ENCODE data around the gene UACA. TPM values are rescaled to one million over a fixed set of nuclear protein-coding genes. Genes with fewer than 3 reads are reported as not detected.

The UACA gene
- total RNA-seq, 2 donors from 2014 or later = 49.7 to 67.1 TPM

DNA sequence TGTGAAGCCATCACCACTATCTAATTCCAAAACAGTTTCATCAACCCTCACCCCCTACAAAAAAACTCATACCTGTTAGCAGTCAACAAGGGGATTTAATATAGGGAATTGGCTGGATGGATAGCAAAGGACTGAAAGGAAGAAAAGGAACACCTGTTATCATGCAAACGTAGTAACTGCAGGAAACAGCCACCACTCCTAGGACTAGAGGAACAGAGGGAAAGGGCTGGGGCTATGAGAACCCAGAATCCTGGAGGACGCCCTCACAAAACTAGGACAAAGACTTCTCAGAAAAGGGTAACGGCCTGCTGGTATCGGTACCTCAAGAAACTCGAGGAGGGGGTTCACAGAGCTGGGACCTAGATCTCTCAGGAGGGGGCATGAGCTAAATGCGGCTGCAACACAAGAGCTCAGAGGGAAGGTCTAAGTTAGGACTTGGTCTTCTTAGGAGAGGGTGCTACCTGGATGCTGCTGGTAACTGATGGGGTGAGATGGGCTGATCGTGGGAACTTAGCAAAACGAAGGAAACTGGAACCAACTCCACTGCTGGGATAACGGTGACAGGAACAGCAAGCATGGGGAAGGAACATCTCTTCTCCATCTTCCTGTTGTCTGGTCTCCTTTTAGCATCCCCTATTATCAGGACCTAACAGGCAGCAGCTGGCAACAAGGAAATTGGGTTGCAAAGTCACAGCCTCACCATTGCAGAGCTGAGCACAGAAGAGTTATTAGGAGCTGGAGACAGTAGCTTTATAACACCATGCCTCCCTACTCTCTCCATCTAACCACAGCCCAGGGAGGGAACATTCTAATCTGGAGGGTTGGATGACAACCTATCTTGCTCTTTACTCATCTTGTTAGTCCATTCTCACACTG is 147.7 kb downstream of the UACA start:
- no peaks in the 10 kb centered on the region for H3K36me3 ChIP-seq (ENCODE audit: control insufficient read depth, insufficient read depth, low read length)
- no peaks in the 10 kb centered on the region for H3K9me3 ChIP-seq (ENCODE audit: control insufficient read depth, low read length)
- Mint-ChIP-seq H3K4me1 (peaks cover 7% of the 10 kb centered on the region), H3K4me3 (no peak overlapping the region), H3K27me3 (ENCODE audit: insufficient read depth) (no peaks in the 10 kb centered on the region), H3K27ac (no peak overlapping the region), H3K9me3 (peaks cover 7% of the 10 kb centered on the region), H3K36me3 (ENCODE audit: low read depth) (no peaks in the 10 kb centered on the region)
- DNase-seq = no peak
- TF ChIP-seq, protein P1, sequence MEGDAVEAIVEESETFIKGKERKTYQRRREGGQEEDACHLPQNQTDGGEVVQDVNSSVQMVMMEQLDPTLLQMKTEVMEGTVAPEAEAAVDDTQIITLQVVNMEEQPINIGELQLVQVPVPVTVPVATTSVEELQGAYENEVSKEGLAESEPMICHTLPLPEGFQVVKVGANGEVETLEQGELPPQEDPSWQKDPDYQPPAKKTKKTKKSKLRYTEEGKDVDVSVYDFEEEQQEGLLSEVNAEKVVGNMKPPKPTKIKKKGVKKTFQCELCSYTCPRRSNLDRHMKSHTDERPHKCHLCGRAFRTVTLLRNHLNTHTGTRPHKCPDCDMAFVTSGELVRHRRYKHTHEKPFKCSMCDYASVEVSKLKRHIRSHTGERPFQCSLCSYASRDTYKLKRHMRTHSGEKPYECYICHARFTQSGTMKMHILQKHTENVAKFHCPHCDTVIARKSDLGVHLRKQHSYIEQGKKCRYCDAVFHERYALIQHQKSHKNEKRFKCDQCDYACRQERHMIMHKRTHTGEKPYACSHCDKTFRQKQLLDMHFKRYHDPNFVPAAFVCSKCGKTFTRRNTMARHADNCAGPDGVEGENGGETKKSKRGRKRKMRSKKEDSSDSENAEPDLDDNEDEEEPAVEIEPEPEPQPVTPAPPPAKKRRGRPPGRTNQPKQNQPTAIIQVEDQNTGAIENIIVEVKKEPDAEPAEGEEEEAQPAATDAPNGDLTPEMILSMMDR (conservative IDR thresholded peaks at IDR 0.05) = no peak
- H3K4me1 ChIP-seq (ENCODE audit: control insufficient read depth, insufficient read depth, low read length) = no peaks in the 10 kb centered on the region
- 86 to 87% methylated on average over 8 to 9 of the region's 9 CpGs for WGBS, 2 experiments (ENCODE audit: insufficient coverage in 1 of 2, insufficient read length in 1 of 2)
- no peak overlapping the region for H3K27ac ChIP-seq (ENCODE audit: low read depth, low read length)
- no peak overlapping the region for H3K9ac ChIP-seq (ENCODE audit: extremely low read depth, low read length, poor library complexity, severe bottlenecking)
- H3K27me3 ChIP-seq (ENCODE audit: control insufficient read depth, insufficient read depth, low read length, poor library complexity, severe bottlenecking) = no peaks in the 10 kb centered on the region
- no peak overlapping the region for H3K4me3 ChIP-seq (ENCODE audit: low read length)

DNA sequence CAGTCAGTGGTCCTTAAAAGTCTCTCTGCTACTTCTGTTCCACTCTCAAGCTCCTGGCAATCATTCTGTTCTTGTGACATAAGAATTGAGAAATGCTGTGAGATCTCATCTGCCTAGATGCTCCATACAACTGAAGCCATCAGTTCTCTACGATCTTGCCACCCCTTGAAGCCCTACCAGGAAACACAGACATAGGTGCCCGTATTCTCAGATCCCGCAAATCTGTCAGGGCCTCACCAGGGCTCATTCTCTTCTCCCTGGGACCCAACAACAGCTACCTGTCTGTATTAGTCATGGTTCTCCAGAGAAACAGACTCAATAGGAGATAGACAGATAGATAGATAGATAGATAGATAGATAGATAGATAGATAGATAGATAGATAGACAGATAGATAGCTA is 149.1 kb downstream of the UACA start:
- Histone ChIP-seq H3K27ac (ENCODE audit: low read depth, low read length) (no peak overlapping the region), H3K4me3 (ENCODE audit: low read length) (no peak overlapping the region), H3K27me3 (ENCODE audit: control insufficient read depth, insufficient read depth, low read length, poor library complexity, severe bottlenecking) (no peaks in the 10 kb centered on the region), H3K36me3 (ENCODE audit: control insufficient read depth, insufficient read depth, low read length) (no peaks in the 10 kb centered on the region), H3K9ac (ENCODE audit: extremely low read depth, low read length, poor library complexity, severe bottlenecking) (no peak overlapping the region), H3K4me1 (ENCODE audit: control insufficient read depth, insufficient read depth, low read length) (no peaks in the 10 kb centered on the region), H3K9me3 (ENCODE audit: control insufficient read depth, low read length) (no peaks in the 10 kb centered on the region)
- WGBS, 2 experiments (ENCODE audit: insufficient coverage in 1 of 2, insufficient read length in 1 of 2) = 90% methylated on average over 3 of the region's 3 CpGs; no CpG with 5 or more reads in 1 of the 2 experiments
- no peaks in the 10 kb centered on the region for H3K36me3 Mint-ChIP-seq (ENCODE audit: low read depth)
- H3K4me1 Mint-ChIP-seq = peaks cover 7% of the 10 kb centered on the region
- DNase-seq = no peak
- no peak overlapping the region for H3K4me3 Mint-ChIP-seq
- no peaks in the 10 kb centered on the region for H3K27me3 Mint-ChIP-seq (ENCODE audit: insufficient read depth)
- TF ChIP-seq, protein P1 (conservative IDR thresholded peaks at IDR 0.05) = no peak
- no peaks in the 10 kb centered on the region for H3K9me3 Mint-ChIP-seq
- H3K27ac Mint-ChIP-seq = no peak overlapping the region

DNA sequence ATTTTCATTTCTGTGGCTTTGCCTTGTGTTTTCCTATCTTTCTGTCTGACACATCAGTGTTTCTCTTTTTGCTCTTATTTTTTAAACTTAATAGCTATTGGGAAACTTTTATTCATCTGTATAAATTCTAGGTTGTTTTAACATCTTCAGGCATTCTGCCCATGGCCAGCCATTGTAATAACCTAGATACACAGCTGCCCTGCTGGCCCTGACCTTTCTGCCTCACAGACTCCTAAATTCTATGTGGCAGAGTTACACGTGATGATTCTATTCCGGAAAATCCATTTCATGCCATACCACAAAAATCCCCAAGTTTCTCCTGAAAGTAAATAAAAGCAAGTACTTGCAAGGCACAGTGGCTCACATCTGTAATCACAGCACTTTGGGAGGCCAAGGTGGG is 150.1 kb downstream of the UACA start:
- no peak overlapping the region for H3K27ac Mint-ChIP-seq
- 94 to 100% methylated on average over 2 of the region's 2 CpGs for WGBS, 2 experiments (ENCODE audit: insufficient coverage in 1 of 2, insufficient read length in 1 of 2)
- H3K4me1 ChIP-seq (ENCODE audit: control insufficient read depth, insufficient read depth, low read length) = no peaks in the 10 kb centered on the region
- H3K9me3 Mint-ChIP-seq = no peaks in the 10 kb centered on the region
- H3K27ac ChIP-seq (ENCODE audit: low read depth, low read length) = no peak overlapping the region
- H3K4me1 Mint-ChIP-seq = peaks cover 7% of the 10 kb centered on the region
- no peak overlapping the region for H3K9ac ChIP-seq (ENCODE audit: extremely low read depth, low read length, poor library complexity, severe bottlenecking)
- H3K4me3 ChIP-seq (ENCODE audit: low read length) = no peak overlapping the region
- H3K27me3 Mint-ChIP-seq (ENCODE audit: insufficient read depth) = no peaks in the 10 kb centered on the region
- no peak overlapping the region for H3K4me3 Mint-ChIP-seq
- no peaks in the 10 kb centered on the region for H3K36me3 ChIP-seq (ENCODE audit: control insufficient read depth, insufficient read depth, low read length)
- DNase-seq = no peak
- H3K27me3 ChIP-seq (ENCODE audit: control insufficient read depth, insufficient read depth, low read length, poor library complexity, severe bottlenecking) = no peaks in the 10 kb centered on the region
- TF ChIP-seq, protein P1 (conservative IDR thresholded peaks at IDR 0.05) = no peak
- H3K9me3 ChIP-seq (ENCODE audit: control insufficient read depth, low read length) = no peaks in the 10 kb centered on the region
- H3K36me3 Mint-ChIP-seq (ENCODE audit: low read depth) = no peaks in the 10 kb centered on the region
